Uterus (tissue), 4 donors: ENCODE data around the gene POLR1F. TPM values are rescaled to one million over a fixed set of nuclear protein-coding genes. Genes with fewer than 3 reads are reported as not detected.

Experiments used
- DNase-seq, 2 donors: peaks; one replicate each; pipeline ENCODE4 v3.0.0-alpha.2; 2019 to 2020
- H3K27ac ChIP-seq, 2 donors: fragments of 200-600 bp; sonication (generic); 1 replicate in 1 of 2; 2 replicates in 1 of 2; pipeline ENCODE4 v1.5.1; 2016 to 2018
- H3K27me3 ChIP-seq, 2 donors: fragments of 200-600 bp; sonication (generic); one replicate each; pipeline ENCODE4 v1.5.1; 2018 to 2019; ENCODE audit warnings: control low read depth in 1 of 2
- H3K36me3 ChIP-seq, 2 donors: fragments of 200-600 bp; sonication (generic); one replicate each; pipeline ENCODE4 v1.5.1; 2019; ENCODE audit warnings: control low read depth in 1 of 2
- H3K4me1 ChIP-seq, 2 donors: fragments of 200-600 bp; sonication (generic); one replicate each; pipeline ENCODE4 v1.5.1; 2018 to 2019; ENCODE audit warnings: control low read depth in 1 of 2
- H3K4me3 ChIP-seq, 2 donors: fragments of 200-600 bp; sonication (generic); 1 replicate in 1 of 2; 2 replicates in 1 of 2; pipeline ENCODE4 v1.5.1; 2018 to 2019; ENCODE audit warnings: mild to moderate bottlenecking in 1 of 2
- H3K9me3 ChIP-seq, 2 donors: fragments of 200-600 bp; sonication (generic); one replicate each; pipeline ENCODE4 v1.5.1; 2019; ENCODE audit warnings: control low read depth in 1 of 2
- CTCF ChIP-seq, 4 experiments: fragments of 200-600 bp in 2 of 4; fragments of 450-650 bp in 2 of 4; sonication (generic) in 2 of 4; IDR thresholded peaks; one replicate each; pipeline ENCODE4 v1.5.1; 2016 to 2019; ENCODE audit warnings: antibody characterized with exemption in 4 of 4, mild to moderate bottlenecking in 2 of 4, moderate library complexity in 1 of 4
- POLR2A ChIP-seq, 2 donors: fragments of 450-650 bp; IDR thresholded peaks; one replicate each; pipeline ENCODE4 v1.6.1; 2016; ENCODE audit warnings: antibody characterized with exemption in 2 of 2, mild to moderate bottlenecking in 1 of 2, moderate library complexity in 1 of 2
- intact Hi-C: fragments of 100-400 bp; cut with DNase I; formaldehyde crosslinking; loops from one replicate; pipeline ENCODE4 v1.15.1; 2023; ENCODE audit warnings: low total_unique reads
- total RNA-seq, 4 donors: library from RNA; depleted of rRNA in 3 of 4; stranded (reverse); fragments of >200 nt in 3 of 4; gene quantifications; one replicate each; pipeline versions ENCODE4 v1.1.0 to v1.2.4, GENCODE V29; 2014 to 2023
- donor health status: DM: yes; HTN: yes; CAD: no.

The POLR1F gene
- total RNA-seq, 4 donors from 2014 or later = 5.6 to 30.8 (median 12.1) TPM

- no peaks in the 10 kb centered on the region for H3K36me3 ChIP-seq
- intact Hi-C loops = no loop called here
- no peaks in the 10 kb centered on the region for H3K27me3 ChIP-seq
- peak; percentile 40 to 61 (median 52) for TF ChIP-seq CTCF (IDR thresholded peaks at IDR 0.05)
- no peak for TF ChIP-seq POLR2A (IDR thresholded peaks at IDR 0.05)
- H3K4me1 ChIP-seq = no peaks in the 10 kb centered on the region
- no peak overlapping the region for H3K27ac ChIP-seq
- DNase-seq = no peak
- no peaks in the 10 kb centered on the region for H3K9me3 ChIP-seq
- no peak overlapping the region for H3K4me3 ChIP-seq
Observed at GRCh38 chr7:19747740-19748339, 39.0 kb upstream of the POLR1F start.

GRCh38 chr7:19744075-19744474, 35.2 kb upstream of the POLR1F start:
- H3K9me3 ChIP-seq = no peaks in the 10 kb centered on the region
- TF ChIP-seq CTCF (IDR thresholded peaks at IDR 0.05) (no peak), POLR2A (IDR thresholded peaks at IDR 0.05) (no peak)
- no peaks in the 10 kb centered on the region for H3K4me1 ChIP-seq
- no peak for DNase-seq
- no peak overlapping the region for H3K4me3 ChIP-seq
- no peaks in the 10 kb centered on the region for H3K27me3 ChIP-seq
- intact Hi-C loops = no loop called here
- no peak overlapping the region for H3K27ac ChIP-seq
- H3K36me3 ChIP-seq = no peaks in the 10 kb centered on the region

GRCh38 chr7:19728716-19729115, 19.9 kb upstream of the POLR1F start:
- Histone ChIP-seq H3K27me3 (no peaks in the 10 kb centered on the region), H3K4me1 (no peaks in the 10 kb centered on the region), H3K36me3 (no peaks in the 10 kb centered on the region), H3K4me3 (no peak overlapping the region), H3K27ac (no peak overlapping the region), H3K9me3 (no peaks in the 10 kb centered on the region)
- TF ChIP-seq CTCF (IDR thresholded peaks at IDR 0.05) (no peak), POLR2A (IDR thresholded peaks at IDR 0.05) (no peak)
- DNase-seq = no peak
- intact Hi-C loops = no loop called here

- DNase-seq = no peak
- no peaks in the 10 kb centered on the region for H3K4me1 ChIP-seq
- H3K9me3 ChIP-seq = no peaks in the 10 kb centered on the region
- intact Hi-C loops = no loop called here
- no peak overlapping the region for H3K4me3 ChIP-seq
- no peaks in the 10 kb centered on the region for H3K36me3 ChIP-seq
- TF ChIP-seq CTCF (IDR thresholded peaks at IDR 0.05) (no peak), POLR2A (IDR thresholded peaks at IDR 0.05) (no peak)
- no peak overlapping the region for H3K27ac ChIP-seq
- no peaks in the 10 kb centered on the region for H3K27me3 ChIP-seq
Observed at GRCh38 chr7:19725770-19726169, 16.9 kb upstream of the POLR1F start.

GRCh38 chr7:19715499-19715898, 6.7 kb upstream of the POLR1F start:
- Histone ChIP-seq H3K9me3 (no peaks in the 10 kb centered on the region), H3K36me3 (no peaks in the 10 kb centered on the region), H3K27me3 (no peaks in the 10 kb centered on the region), H3K27ac (no peak overlapping the region), H3K4me3 (no peak overlapping the region), H3K4me1 (no peaks in the 10 kb centered on the region)
- TF ChIP-seq CTCF (IDR thresholded peaks at IDR 0.05) (no peak), POLR2A (IDR thresholded peaks at IDR 0.05) (no peak)
- no peak for DNase-seq
- intact Hi-C loops = no loop called here
